Measurements from ENCODE around the gene DLGAP1.

DNA sequence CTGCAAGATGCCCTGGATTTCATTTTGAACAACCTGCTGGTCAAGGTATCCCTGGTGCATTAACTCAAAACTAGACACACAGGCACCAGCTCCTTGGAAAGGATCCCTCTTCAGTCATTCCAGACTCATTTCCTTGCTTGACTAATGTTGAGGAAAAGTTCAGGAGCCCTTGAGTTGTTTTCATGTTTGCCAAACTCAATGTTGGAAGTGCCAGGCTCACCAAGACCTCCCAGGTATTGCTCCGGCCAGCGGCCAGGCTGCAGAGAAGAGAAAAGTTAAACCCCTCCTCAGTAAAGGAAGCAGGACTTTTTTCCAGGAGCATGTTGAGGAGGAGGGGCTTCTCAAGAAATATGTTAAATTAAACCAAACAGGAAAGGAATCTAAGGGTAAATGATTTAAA, 962.4 kb downstream of the DLGAP1 start:
- no peak for TF ChIP-seq SUZ12 (IDR thresholded peaks at IDR 0.05)
- TF ChIP-seq CTBP1 (IDR thresholded peaks at IDR 0.05; ENCODE audit: borderline replicate concordance): no peak
- no peak for TF ChIP-seq HDGF (IDR thresholded peaks at IDR 0.05; ENCODE audit: borderline replicate concordance)
- TF ChIP-seq NFRKB (IDR thresholded peaks at IDR 0.05): no peak
- TF ChIP-seq FOXA1 (IDR thresholded peaks at IDR 0.05): no peak
